Measurements from ENCODE around the gene RTL1. TPM values are rescaled to one million over a fixed set of nuclear protein-coding genes. Genes with fewer than 3 reads are reported as not detected.

RTL1 gene
- total and polyA plus RNA-seq, 2 of the 8 experiments (the other 6 are each of a cell fraction or from before 2014, with no cell fraction given): not detected

DNA sequence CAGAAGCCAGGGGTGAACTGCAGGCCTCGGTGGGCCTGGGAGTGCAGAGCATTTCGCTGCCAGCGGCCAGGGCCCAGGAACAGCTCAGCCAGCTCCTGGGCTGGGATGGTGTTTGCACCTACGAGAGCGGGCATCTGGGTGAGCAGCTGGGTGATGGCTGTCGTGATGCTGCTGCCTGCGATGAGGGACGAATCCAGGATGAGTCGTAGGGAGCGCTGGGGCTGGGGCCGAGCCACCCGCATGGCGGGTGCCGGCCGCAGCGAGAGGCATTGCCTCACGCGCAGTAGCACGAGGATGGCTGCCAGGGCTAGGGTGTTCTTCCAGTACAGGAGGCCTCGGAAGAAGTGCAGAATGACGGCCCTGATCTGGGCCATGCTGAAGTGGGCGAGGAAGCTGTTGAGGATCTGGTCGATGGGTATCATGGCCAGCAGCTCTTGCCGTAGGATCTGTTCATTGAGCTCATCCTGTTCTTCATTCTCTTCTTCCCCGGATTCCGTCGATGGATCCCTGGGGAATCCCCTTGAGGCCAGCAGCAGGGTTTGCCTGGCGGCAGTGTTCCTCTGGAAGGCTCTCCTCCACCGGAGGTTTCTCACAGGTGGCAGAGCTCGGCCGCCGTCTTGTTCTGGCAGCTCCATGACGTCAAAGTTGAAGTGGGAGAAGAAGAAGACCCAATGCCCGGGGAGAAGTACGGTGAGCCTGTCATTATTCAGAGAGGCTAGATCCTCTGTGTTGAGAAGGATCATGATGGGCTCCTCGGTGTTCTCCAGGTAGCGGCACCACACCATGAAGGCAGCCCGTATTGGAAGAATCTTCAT lies 22.1 kb downstream of the RTL1 start (continued):
- TF ChIP-seq, protein P1, sequence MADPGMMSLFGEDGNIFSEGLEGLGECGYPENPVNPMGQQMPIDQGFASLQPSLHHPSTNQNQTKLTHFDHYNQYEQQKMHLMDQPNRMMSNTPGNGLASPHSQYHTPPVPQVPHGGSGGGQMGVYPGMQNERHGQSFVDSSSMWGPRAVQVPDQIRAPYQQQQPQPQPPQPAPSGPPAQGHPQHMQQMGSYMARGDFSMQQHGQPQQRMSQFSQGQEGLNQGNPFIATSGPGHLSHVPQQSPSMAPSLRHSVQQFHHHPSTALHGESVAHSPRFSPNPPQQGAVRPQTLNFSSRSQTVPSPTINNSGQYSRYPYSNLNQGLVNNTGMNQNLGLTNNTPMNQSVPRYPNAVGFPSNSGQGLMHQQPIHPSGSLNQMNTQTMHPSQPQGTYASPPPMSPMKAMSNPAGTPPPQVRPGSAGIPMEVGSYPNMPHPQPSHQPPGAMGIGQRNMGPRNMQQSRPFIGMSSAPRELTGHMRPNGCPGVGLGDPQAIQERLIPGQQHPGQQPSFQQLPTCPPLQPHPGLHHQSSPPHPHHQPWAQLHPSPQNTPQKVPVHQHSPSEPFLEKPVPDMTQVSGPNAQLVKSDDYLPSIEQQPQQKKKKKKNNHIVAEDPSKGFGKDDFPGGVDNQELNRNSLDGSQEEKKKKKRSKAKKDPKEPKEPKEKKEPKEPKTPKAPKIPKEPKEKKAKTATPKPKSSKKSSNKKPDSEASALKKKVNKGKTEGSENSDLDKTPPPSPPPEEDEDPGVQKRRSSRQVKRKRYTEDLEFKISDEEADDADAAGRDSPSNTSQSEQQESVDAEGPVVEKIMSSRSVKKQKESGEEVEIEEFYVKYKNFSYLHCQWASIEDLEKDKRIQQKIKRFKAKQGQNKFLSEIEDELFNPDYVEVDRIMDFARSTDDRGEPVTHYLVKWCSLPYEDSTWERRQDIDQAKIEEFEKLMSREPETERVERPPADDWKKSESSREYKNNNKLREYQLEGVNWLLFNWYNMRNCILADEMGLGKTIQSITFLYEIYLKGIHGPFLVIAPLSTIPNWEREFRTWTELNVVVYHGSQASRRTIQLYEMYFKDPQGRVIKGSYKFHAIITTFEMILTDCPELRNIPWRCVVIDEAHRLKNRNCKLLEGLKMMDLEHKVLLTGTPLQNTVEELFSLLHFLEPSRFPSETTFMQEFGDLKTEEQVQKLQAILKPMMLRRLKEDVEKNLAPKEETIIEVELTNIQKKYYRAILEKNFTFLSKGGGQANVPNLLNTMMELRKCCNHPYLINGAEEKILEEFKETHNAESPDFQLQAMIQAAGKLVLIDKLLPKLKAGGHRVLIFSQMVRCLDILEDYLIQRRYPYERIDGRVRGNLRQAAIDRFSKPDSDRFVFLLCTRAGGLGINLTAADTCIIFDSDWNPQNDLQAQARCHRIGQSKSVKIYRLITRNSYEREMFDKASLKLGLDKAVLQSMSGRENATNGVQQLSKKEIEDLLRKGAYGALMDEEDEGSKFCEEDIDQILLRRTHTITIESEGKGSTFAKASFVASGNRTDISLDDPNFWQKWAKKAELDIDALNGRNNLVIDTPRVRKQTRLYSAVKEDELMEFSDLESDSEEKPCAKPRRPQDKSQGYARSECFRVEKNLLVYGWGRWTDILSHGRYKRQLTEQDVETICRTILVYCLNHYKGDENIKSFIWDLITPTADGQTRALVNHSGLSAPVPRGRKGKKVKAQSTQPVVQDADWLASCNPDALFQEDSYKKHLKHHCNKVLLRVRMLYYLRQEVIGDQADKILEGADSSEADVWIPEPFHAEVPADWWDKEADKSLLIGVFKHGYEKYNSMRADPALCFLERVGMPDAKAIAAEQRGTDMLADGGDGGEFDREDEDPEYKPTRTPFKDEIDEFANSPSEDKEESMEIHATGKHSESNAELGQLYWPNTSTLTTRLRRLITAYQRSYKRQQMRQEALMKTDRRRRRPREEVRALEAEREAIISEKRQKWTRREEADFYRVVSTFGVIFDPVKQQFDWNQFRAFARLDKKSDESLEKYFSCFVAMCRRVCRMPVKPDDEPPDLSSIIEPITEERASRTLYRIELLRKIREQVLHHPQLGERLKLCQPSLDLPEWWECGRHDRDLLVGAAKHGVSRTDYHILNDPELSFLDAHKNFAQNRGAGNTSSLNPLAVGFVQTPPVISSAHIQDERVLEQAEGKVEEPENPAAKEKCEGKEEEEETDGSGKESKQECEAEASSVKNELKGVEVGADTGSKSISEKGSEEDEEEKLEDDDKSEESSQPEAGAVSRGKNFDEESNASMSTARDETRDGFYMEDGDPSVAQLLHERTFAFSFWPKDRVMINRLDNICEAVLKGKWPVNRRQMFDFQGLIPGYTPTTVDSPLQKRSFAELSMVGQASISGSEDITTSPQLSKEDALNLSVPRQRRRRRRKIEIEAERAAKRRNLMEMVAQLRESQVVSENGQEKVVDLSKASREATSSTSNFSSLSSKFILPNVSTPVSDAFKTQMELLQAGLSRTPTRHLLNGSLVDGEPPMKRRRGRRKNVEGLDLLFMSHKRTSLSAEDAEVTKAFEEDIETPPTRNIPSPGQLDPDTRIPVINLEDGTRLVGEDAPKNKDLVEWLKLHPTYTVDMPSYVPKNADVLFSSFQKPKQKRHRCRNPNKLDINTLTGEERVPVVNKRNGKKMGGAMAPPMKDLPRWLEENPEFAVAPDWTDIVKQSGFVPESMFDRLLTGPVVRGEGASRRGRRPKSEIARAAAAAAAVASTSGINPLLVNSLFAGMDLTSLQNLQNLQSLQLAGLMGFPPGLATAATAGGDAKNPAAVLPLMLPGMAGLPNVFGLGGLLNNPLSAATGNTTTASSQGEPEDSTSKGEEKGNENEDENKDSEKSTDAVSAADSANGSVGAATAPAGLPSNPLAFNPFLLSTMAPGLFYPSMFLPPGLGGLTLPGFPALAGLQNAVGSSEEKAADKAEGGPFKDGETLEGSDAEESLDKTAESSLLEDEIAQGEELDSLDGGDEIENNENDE (IDR thresholded peaks at IDR 0.05; ENCODE audit: insufficient replicate concordance, low read length): no peak
- no peak for TF ChIP-seq RAD21 (IDR thresholded peaks at IDR 0.05 in 1 of 2, conservative IDR thresholded peaks at IDR 0.05 in 1 of 2; ENCODE audit: low read depth in 2 of 2, low read length in 2 of 2)
- TF ChIP-seq, protein P2, sequence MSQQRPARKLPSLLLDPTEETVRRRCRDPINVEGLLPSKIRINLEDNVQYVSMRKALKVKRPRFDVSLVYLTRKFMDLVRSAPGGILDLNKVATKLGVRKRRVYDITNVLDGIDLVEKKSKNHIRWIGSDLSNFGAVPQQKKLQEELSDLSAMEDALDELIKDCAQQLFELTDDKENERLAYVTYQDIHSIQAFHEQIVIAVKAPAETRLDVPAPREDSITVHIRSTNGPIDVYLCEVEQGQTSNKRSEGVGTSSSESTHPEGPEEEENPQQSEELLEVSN (IDR thresholded peaks at IDR 0.05): no peak
- TF ChIP-seq SP4 (IDR thresholded peaks at IDR 0.05; ENCODE audit: low read length): no peak
- no peak for TF ChIP-seq NRF1 (IDR thresholded peaks at IDR 0.05; ENCODE audit: low read depth, low read length)
- TF ChIP-seq TBP (IDR thresholded peaks at IDR 0.05; ENCODE audit: low read depth, low read length): no peak
- TF ChIP-seq SP1 (IDR thresholded peaks at IDR 0.05; ENCODE audit: low read depth, low read length): no peak
- TF ChIP-seq, protein P3, sequence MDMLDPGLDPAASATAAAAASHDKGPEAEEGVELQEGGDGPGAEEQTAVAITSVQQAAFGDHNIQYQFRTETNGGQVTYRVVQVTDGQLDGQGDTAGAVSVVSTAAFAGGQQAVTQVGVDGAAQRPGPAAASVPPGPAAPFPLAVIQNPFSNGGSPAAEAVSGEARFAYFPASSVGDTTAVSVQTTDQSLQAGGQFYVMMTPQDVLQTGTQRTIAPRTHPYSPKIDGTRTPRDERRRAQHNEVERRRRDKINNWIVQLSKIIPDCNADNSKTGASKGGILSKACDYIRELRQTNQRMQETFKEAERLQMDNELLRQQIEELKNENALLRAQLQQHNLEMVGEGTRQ (IDR thresholded peaks at IDR 0.05; ENCODE audit: low read length): no peak

All from H1 (cell line).